DOHH2 (cell line): ENCODE measurements around the gene HOXC5.
A peak's percentile ranks its signal among the peaks of the same experiment; 100 is the strongest.

Source experiments
- H3F3A ChIP-seq: fragments of 200-600 bp; sonication (generic), shearing (Covaris generic); 2 replicates; pipeline ENCODE4 v1.6.0; 2016; ENCODE audit warnings: antibody characterized with exemption, mild to moderate bottlenecking; ENCODE audit not compliant: control insufficient read depth, insufficient read depth
- H3K27ac ChIP-seq: fragments of 200-600 bp; sonication (generic); 2 replicates; pipeline ENCODE4 v1.5.1; 2014; ENCODE audit warnings: low read depth, mild to moderate bottlenecking, low read length, moderate library complexity
- H3K27me3 ChIP-seq: fragments of 200-600 bp; sonication (generic); 2 replicates; pipeline ENCODE4 v1.6.1; 2014; ENCODE audit warnings: mild to moderate bottlenecking, low read length, mixed read lengths; ENCODE audit not compliant: control insufficient read depth
- H3K36me3 ChIP-seq: fragments of 200-600 bp; sonication (generic); 2 replicates; pipeline ENCODE4 v1.6.1; 2014; ENCODE audit warnings: mild to moderate bottlenecking, low read length, moderate library complexity, mixed read lengths; ENCODE audit not compliant: control insufficient read depth
- H3K4me1 ChIP-seq: fragments of 200-600 bp; sonication (generic); 2 replicates; pipeline ENCODE4 v1.6.1; 2014; ENCODE audit warnings: mild to moderate bottlenecking, low read length, mixed read lengths; ENCODE audit not compliant: control insufficient read depth
- H3K4me2 ChIP-seq: fragments of 200-600 bp; sonication (generic); 2 replicates; pipeline ENCODE4 v1.6.0; 2014; ENCODE audit warnings: mild to moderate bottlenecking, low read length, moderate library complexity
- H3K4me3 ChIP-seq: fragments of 200-600 bp; sonication (generic); 2 replicates; pipeline ENCODE4 v1.5.1; 2014; ENCODE audit warnings: mild to moderate bottlenecking, low read length, mixed read lengths
- H3K79me2 ChIP-seq: fragments of 200-600 bp; sonication (generic); 2 replicates; pipeline ENCODE4 v1.6.1; 2014; ENCODE audit warnings: mild to moderate bottlenecking, low read length, mixed read lengths; ENCODE audit not compliant: control insufficient read depth
- H3K9me2 ChIP-seq: fragments of 200-600 bp; sonication (generic); replicated peaks from 2 replicates; pipeline ENCODE4 v1.6.1; 2014; ENCODE audit warnings: mild to moderate bottlenecking, low read length, mixed read lengths; ENCODE audit not compliant: control insufficient read depth
- H3K9me3 ChIP-seq: fragments of 200-600 bp; sonication (generic); 2 replicates; pipeline ENCODE4 v1.6.1; 2014; ENCODE audit warnings: antibody characterized with exemption, low read length, mixed read lengths; ENCODE audit not compliant: control insufficient read depth, insufficient read depth
- H4K20me1 ChIP-seq: fragments of 200-600 bp; sonication (generic); 2 replicates; pipeline ENCODE4 v1.6.0; 2014; ENCODE audit warnings: low read depth, mild to moderate bottlenecking, antibody characterized with exemption, low read length, moderate library complexity; ENCODE audit not compliant: control insufficient read depth, insufficient read depth
- EZH2phosphoT487 ChIP-seq: fragments of 200-600 bp; sonication (generic); IDR thresholded peaks from 2 replicates; pipeline ENCODE4 v1.6.1; 2017; ENCODE audit warnings: borderline replicate concordance, mild to moderate bottlenecking, antibody characterized with exemption, low read length, moderate library complexity, mixed read lengths
- TF ChIP-seq, protein P1 (sequence below): fragments of 200-600 bp; sonication (generic); IDR thresholded peaks from one replicate; pipeline ENCODE4 v1.5.1; 2014; ENCODE audit warnings: antibody characterized with exemption, mild to moderate bottlenecking, low read depth, low read length; ENCODE audit not compliant: poor library complexity, severe bottlenecking

The HOXC5 gene

GRCh38 chr12:53992377-53992889 is 40.4 kb upstream of the HOXC5 start:
- Histone ChIP-seq H3K4me3 (no peak overlapping the region), H3K79me2 (no peaks in the 10 kb centered on the region), H3K9me3 (no peaks in the 10 kb centered on the region), H4K20me1 (peaks cover 6% of the 10 kb centered on the region; the same call in 1 of the 2 replicates), H3K27me3 (peaks cover 98% of the 10 kb centered on the region), H3K4me2 (no peak overlapping the region), H3K27ac (no peak overlapping the region), H3K9me2 (no peaks in the 10 kb centered on the region), H3K36me3 (no peaks in the 10 kb centered on the region), H3F3A (0 out of 2 replicates have a peak, but pooled peaks cover 2% of the 10 kb centered on the region), H3K4me1 (peaks cover 45% of the 10 kb centered on the region)
- TF ChIP-seq, protein P1, sequence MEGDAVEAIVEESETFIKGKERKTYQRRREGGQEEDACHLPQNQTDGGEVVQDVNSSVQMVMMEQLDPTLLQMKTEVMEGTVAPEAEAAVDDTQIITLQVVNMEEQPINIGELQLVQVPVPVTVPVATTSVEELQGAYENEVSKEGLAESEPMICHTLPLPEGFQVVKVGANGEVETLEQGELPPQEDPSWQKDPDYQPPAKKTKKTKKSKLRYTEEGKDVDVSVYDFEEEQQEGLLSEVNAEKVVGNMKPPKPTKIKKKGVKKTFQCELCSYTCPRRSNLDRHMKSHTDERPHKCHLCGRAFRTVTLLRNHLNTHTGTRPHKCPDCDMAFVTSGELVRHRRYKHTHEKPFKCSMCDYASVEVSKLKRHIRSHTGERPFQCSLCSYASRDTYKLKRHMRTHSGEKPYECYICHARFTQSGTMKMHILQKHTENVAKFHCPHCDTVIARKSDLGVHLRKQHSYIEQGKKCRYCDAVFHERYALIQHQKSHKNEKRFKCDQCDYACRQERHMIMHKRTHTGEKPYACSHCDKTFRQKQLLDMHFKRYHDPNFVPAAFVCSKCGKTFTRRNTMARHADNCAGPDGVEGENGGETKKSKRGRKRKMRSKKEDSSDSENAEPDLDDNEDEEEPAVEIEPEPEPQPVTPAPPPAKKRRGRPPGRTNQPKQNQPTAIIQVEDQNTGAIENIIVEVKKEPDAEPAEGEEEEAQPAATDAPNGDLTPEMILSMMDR, result no peak
- no peak; the same call in 1 of the 2 replicates for TF ChIP-seq EZH2phosphoT487

- H3K4me3 ChIP-seq, result no peak overlapping the region
- no peaks in the 10 kb centered on the region for H3K79me2 ChIP-seq
- H3K9me3 ChIP-seq, result no peaks in the 10 kb centered on the region
- TF ChIP-seq, protein P1, result no peak
- TF ChIP-seq EZH2phosphoT487, result peak; percentile 85; the same call in 1 of the 2 replicates
- H3K27ac ChIP-seq, result no peak overlapping the region
- no peaks in the 10 kb centered on the region for H3K9me2 ChIP-seq
- peaks cover 35% of the 10 kb centered on the region for H3K4me1 ChIP-seq
- H3K4me2 ChIP-seq, result no peak overlapping the region
- H3F3A ChIP-seq, result 0 out of 2 replicates have a peak, but pooled peaks cover 2% of the 10 kb centered on the region
- H4K20me1 ChIP-seq, result peaks cover 5% of the 10 kb centered on the region; the same call in 1 of the 2 replicates
- H3K27me3 ChIP-seq, result peaks cover 98% of the 10 kb centered on the region
- no peaks in the 10 kb centered on the region for H3K36me3 ChIP-seq
These were observed 39.5 kb upstream of the HOXC5 start for GRCh38 chr12:53993162-53994008.

- H4K20me1 ChIP-seq, result no peaks in the 10 kb centered on the region
- H3K9me3 ChIP-seq, result no peaks in the 10 kb centered on the region
- H3K4me1 ChIP-seq, result peaks cover 30% of the 10 kb centered on the region
- peaks cover 98% of the 10 kb centered on the region for H3K27me3 ChIP-seq
- TF ChIP-seq EZH2phosphoT487, result no peak
- TF ChIP-seq, protein P1, result no peak
- 0 out of 2 replicates have a peak, but pooled peaks cover 2% of the 10 kb centered on the region for H3F3A ChIP-seq
- no peaks in the 10 kb centered on the region for H3K36me3 ChIP-seq
- H3K4me2 ChIP-seq, result no peak overlapping the region
- H3K79me2 ChIP-seq, result no peaks in the 10 kb centered on the region
- H3K4me3 ChIP-seq, result no peak overlapping the region
- H3K9me2 ChIP-seq, result no peaks in the 10 kb centered on the region
- H3K27ac ChIP-seq, result no peak overlapping the region
These were observed 38.9 kb upstream of the HOXC5 start for GRCh38 chr12:53994009-53994263.
